Right lobe of liver (tissue), 4 donors: ENCODE results near the gene ATAD2B.

Source experiments
- POLR2A ChIP-seq: fragments of 450-650 bp; IDR thresholded peaks from one replicate; pipeline ENCODE4 v1.6.1; 2017; ENCODE audit warnings: antibody characterized with exemption, mild to moderate bottlenecking
- TF ChIP-seq, protein P1 (sequence below), 4 donors: fragments of 200-600 bp in 3 of 4; fragments of 450-650 bp in 1 of 4; IDR thresholded peaks; one replicate each; pipeline versions ENCODE4 v1.5.1 to v1.8.0; 2016 to 2022; ENCODE audit warnings: antibody characterized with exemption in 4 of 4, mild to moderate bottlenecking in 2 of 4
- donor health status: DM: no; HTN: no; CAD: no.
- donor health status: DM: no; HTN: no; CAD: no.
- donor health status: DM: no; HTN: yes; CAD: no.

DNA sequence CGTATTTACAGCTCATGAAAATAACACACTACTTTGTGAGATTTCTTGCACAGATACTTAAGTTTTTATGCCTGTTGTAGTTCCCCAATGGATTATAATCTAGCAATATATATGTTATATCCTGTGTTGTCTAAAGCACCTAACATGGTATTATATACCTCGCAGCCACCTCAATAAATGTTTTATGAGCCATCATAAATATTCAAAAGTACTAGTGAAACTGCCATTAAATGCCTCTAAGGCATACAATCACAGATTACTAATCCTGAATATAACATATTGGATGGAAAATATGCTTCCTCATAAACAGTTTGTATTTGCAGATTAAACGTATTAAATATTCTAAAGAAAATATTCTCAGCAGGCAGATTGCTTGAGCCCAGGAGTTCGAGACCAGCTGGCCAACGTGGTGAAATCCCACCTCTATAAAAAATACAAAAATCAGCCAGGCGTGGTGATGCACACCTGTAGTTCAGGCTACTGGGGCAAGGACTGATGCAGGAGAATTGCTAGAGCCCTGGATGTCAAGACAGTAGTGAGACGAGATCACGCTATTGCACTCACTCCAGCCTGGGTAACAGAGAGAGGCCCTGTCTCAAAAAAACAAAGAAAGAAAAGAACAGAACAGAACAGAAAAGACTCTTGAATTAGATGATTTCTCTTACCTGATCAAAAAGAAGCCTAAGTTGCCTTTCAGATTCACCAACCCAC, 64.1 kb downstream of the ATAD2B start:
- TF ChIP-seq, protein P1, sequence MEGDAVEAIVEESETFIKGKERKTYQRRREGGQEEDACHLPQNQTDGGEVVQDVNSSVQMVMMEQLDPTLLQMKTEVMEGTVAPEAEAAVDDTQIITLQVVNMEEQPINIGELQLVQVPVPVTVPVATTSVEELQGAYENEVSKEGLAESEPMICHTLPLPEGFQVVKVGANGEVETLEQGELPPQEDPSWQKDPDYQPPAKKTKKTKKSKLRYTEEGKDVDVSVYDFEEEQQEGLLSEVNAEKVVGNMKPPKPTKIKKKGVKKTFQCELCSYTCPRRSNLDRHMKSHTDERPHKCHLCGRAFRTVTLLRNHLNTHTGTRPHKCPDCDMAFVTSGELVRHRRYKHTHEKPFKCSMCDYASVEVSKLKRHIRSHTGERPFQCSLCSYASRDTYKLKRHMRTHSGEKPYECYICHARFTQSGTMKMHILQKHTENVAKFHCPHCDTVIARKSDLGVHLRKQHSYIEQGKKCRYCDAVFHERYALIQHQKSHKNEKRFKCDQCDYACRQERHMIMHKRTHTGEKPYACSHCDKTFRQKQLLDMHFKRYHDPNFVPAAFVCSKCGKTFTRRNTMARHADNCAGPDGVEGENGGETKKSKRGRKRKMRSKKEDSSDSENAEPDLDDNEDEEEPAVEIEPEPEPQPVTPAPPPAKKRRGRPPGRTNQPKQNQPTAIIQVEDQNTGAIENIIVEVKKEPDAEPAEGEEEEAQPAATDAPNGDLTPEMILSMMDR (IDR thresholded peaks at IDR 0.05): no peak
- TF ChIP-seq POLR2A: no peak
